Fibroblast of pulmonary artery (primary cell): Measurements from ENCODE around the gene NR1H3.

ENCODE experiments used
- DNase-seq: peaks from one replicate; pipeline ENCODE4 v3.0.0-alpha.2; 2010; ENCODE audit warnings: low read depth
- H3K4me3 ChIP-seq: replicated peaks from 2 replicates; pipeline ENCODE4 v1.5.1; 2011; ENCODE audit warnings: low read depth, mild to moderate bottlenecking, control low read depth, low read length, moderate library complexity
- TF ChIP-seq, protein P1 (sequence below): IDR thresholded peaks from 2 replicates; pipeline ENCODE4 v1.5.1; 2011; ENCODE audit warnings: mild to moderate bottlenecking, control low read depth, low read length, inconsistent platforms; ENCODE audit errors: missing control alignments

The NR1H3 gene

DNA sequence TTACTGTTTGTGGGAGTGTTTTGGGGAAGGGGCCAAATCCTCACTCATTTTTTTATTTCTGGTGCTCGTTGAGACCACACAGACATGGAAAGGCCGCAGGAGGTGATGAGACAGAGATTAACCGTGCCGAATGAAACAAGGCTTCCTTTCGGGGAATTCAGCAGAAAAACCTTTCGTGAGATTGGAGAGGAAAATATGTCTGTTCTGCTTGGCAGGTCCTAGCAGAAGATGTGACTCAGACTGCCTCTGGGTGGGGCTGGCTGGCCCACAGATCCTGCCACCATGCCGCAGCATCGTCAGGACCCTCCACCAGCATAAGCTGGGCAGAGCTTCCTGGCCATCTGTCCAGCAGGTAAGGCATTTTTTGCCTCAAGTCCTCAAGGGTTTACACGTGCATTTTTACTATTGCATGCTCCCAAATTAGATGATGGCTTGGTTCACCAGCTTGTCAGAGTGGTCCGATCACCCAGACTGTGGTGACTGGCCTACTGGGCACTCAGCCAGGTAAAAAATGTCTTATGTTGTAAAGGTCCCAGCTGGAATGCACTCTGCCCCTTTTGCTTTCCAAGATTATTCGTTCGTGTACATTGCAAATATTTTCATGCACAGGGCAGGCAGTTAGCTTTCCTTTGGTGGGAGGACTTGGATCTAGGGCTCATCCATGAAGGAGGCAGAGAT, 41.5 kb upstream of the NR1H3 start:
- peak overlapping the region; percentile 73 for H3K4me3 ChIP-seq
- TF ChIP-seq, protein P1, sequence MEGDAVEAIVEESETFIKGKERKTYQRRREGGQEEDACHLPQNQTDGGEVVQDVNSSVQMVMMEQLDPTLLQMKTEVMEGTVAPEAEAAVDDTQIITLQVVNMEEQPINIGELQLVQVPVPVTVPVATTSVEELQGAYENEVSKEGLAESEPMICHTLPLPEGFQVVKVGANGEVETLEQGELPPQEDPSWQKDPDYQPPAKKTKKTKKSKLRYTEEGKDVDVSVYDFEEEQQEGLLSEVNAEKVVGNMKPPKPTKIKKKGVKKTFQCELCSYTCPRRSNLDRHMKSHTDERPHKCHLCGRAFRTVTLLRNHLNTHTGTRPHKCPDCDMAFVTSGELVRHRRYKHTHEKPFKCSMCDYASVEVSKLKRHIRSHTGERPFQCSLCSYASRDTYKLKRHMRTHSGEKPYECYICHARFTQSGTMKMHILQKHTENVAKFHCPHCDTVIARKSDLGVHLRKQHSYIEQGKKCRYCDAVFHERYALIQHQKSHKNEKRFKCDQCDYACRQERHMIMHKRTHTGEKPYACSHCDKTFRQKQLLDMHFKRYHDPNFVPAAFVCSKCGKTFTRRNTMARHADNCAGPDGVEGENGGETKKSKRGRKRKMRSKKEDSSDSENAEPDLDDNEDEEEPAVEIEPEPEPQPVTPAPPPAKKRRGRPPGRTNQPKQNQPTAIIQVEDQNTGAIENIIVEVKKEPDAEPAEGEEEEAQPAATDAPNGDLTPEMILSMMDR: no peak
- DNase-seq: peak; percentile 87

DNA sequence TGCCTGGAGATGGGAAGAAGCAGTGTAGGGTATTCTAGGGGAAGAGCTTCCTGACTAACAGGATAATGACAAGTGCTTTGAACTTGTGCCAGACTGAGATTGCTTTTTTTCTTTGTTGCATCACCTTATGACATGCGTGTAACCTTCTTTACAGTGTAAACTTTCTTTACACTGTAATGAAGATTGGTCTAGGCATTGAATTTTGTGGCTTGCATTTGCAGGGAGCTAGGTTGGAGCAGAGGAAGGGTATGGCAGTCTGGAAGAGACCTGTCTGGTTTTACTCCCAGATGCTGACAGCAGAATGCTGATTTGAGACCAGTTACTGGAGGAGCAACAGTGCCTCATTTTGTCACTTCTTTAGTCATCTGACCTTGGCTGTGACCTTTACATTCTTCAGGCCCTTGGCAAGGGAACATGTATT, 37.4 kb upstream of the NR1H3 start:
- TF ChIP-seq, protein P1: no peak
- DNase-seq: peak; percentile 92
- no peak overlapping the region for H3K4me3 ChIP-seq

DNA sequence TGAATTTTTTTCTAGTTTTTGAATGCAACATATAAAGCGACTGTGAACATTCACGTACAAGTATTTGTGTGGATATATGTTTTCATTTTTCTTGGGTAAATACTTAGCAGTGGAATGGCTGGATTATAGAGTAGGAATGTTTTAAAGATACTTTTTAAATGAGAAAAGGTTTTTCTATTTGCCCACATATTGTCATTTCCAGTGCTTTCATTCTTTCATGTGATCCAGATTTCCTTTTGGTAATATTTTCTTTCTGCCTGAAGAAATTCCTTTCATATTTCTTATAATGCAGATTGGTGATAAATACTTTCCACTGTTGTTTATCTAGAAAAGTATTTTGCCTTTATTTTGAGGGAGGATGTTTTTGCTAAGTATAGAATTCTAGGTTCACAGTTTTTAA, 35.1 kb upstream of the NR1H3 start:
- no peak overlapping the region for H3K4me3 ChIP-seq
- TF ChIP-seq, protein P1: no peak
- DNase-seq: no peak

DNA sequence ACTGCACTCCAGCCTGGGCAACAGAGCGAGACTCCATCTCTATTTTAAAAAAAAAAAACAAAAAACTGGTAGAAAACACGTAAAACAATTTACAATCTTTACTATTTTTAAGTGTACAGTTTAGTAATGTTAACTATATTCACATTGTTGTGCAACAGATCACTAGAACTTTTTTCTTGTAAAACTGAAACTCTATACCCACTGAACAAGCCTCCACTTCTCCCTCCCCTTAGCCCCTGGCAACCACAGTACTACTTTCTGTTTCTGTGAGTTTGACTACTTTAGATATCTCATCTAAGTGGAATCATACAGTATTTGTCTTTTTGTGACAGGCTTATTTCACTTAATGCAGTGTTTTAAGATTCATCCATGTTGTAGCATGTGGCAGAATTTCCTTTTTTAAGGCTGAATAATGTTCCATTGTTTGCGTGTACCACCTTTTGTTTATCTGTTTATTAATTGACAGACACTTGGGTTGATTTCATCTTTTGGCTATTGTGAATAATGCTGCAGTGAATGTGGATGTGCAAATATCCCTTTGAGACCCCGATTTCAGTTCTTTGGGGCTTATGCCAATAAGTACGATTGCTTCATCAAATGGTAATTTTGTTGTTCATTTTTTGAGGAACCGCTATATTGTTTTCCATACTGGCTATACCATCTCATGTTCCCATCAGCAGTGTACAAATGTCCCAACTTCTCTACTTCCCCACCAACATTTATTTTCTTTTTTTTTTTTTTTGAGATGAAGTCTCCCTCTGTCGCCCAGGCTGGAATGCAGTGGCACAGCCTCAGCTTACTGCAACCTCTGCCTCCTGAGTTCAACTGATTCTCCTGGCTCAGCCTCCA, 32.0 kb upstream of the NR1H3 start:
- TF ChIP-seq, protein P1: no peak
- DNase-seq: no peak
- no peak overlapping the region for H3K4me3 ChIP-seq

DNA sequence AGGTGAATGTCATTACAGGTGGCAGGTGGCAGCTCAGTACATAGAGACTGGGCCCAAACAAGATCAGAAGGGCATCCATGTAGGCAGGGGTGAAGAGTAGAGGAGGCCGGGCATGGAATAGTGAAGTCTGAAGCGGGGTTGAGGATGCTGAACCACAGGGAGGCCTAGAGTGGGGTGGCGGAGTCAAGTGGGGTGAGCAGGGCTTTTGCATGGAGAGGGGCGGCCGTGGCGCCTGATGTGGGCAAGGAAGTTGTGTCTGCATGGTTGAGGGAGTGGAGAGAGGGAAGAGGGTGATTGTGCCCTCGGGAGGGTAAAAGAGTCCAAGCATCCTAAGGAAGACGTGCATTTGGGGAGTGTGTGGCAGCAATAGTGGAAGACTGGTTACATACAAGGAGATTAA, 28.6 kb upstream of the NR1H3 start:
- TF ChIP-seq, protein P1: no peak
- no peak for DNase-seq
- H3K4me3 ChIP-seq: no peak overlapping the region

DNA sequence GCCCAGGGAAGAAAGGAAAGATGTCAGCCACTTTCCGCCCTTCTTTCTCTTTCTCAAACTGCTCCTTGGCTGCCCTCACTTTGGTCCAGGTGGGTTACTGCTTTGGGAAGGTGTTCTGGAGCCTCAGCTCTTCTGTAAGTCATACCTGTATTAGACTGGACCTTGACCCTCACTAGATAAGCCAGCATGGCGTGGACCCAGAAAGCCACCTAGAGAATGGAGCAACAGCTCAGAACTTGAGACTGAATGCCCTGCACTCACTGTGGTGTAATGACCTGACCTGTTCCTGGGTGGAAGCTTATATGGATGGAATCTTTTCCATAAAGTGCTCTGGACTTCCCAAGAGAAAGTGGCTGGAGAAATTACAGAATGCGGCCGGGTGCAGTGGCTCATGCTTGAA, 24.7 kb upstream of the NR1H3 start:
- no peak for DNase-seq

More for the DNA sequence above, 24.7 kb upstream of the NR1H3 start:
- H3K4me3 ChIP-seq: no peak overlapping the region
- TF ChIP-seq, protein P1: no peak
